Astrocyte (in vitro differentiated cells and primary cell): ENCODE results near the gene UBE2F.

Source experiments
- EZH2 ChIP-seq: IDR thresholded peaks from 2 replicates; pipeline ENCODE4 v1.6.1; 2012; ENCODE audit warnings: mild to moderate bottlenecking, low read length, inconsistent platforms; ENCODE audit not compliant: insufficient read depth
- TF ChIP-seq, protein P1 (sequence below): IDR thresholded peaks from 2 replicates; pipeline ENCODE4 v1.5.1; 2011; ENCODE audit warnings: low read depth, mild to moderate bottlenecking, inconsistent platforms, low read length, moderate library complexity; ENCODE audit not compliant: insufficient read depth

GRCh38 chr2:237982039-237982725, 15.4 kb downstream of the UBE2F start:
- TF ChIP-seq, protein P1, sequence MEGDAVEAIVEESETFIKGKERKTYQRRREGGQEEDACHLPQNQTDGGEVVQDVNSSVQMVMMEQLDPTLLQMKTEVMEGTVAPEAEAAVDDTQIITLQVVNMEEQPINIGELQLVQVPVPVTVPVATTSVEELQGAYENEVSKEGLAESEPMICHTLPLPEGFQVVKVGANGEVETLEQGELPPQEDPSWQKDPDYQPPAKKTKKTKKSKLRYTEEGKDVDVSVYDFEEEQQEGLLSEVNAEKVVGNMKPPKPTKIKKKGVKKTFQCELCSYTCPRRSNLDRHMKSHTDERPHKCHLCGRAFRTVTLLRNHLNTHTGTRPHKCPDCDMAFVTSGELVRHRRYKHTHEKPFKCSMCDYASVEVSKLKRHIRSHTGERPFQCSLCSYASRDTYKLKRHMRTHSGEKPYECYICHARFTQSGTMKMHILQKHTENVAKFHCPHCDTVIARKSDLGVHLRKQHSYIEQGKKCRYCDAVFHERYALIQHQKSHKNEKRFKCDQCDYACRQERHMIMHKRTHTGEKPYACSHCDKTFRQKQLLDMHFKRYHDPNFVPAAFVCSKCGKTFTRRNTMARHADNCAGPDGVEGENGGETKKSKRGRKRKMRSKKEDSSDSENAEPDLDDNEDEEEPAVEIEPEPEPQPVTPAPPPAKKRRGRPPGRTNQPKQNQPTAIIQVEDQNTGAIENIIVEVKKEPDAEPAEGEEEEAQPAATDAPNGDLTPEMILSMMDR: no peak
- no peak for TF ChIP-seq EZH2
